HG03025 (cell line): ENCODE results near the gene SLC6A20.

Experiments
- ATAC-seq: cut with Tn5 transposase; IDR thresholded peaks from one replicate; pipeline ENCODE4 v1.9.1; 2021; ENCODE audit warnings: mild to moderate bottlenecking, moderate library complexity; ENCODE audit not compliant: unreplicated experiment, low FRiP score

Gene SLC6A20

GRCh38 chr3:45779746-45780735 lies 16.3 kb downstream of the SLC6A20 start:
- no peak for ATAC-seq

GRCh38 chr3:45778761-45779201 lies 17.6 kb downstream of the SLC6A20 start:
- no peak for ATAC-seq

- ATAC-seq = no peak
Observed at GRCh38 chr3:45777746-45778386, 18.5 kb downstream of the SLC6A20 start.

- no peak for ATAC-seq
Observed at GRCh38 chr3:45777111-45777745, 19.1 kb downstream of the SLC6A20 start.

GRCh38 chr3:45776611-45777010 lies 19.7 kb downstream of the SLC6A20 start:
- ATAC-seq = no peak

- ATAC-seq = no peak
Observed at GRCh38 chr3:45776301-45776595, 20.1 kb downstream of the SLC6A20 start.

- ATAC-seq = no peak
Observed at GRCh38 chr3:45775571-45776300, 20.6 kb downstream of the SLC6A20 start.

GRCh38 chr3:45774581-45775521 lies 21.5 kb downstream of the SLC6A20 start:
- ATAC-seq = no peak

GRCh38 chr3:45773714-45774449 lies 22.5 kb downstream of the SLC6A20 start:
- no peak for ATAC-seq

- ATAC-seq = no peak
Observed at GRCh38 chr3:45773072-45773471, 23.3 kb downstream of the SLC6A20 start.

GRCh38 chr3:45772341-45773035 lies 23.8 kb downstream of the SLC6A20 start:
- ATAC-seq = no peak

GRCh38 chr3:45771831-45772230 lies 24.5 kb downstream of the SLC6A20 start:
- no peak for ATAC-seq

- ATAC-seq = no peak
Observed at GRCh38 chr3:45771166-45771775, 25.1 kb downstream of the SLC6A20 start.

GRCh38 chr3:45765958-45766357 lies 30.4 kb downstream of the SLC6A20 start:
- no peak for ATAC-seq

GRCh38 chr3:45765266-45765851 lies 31.0 kb downstream of the SLC6A20 start:
- ATAC-seq = no peak

- no peak for ATAC-seq
Observed at GRCh38 chr3:45763303-45763675, 33.0 kb downstream of the SLC6A20 start.

GRCh38 chr3:45762647-45763302 lies 33.6 kb downstream of the SLC6A20 start:
- no peak for ATAC-seq
